GM06990 (cell line): Measurements from ENCODE around the gene CIC.
A peak's percentile ranks its signal among the peaks of the same experiment; 100 is the strongest.

Source experiments
- DNase-seq: peaks from one replicate; pipeline ENCODE4 v3.0.0-alpha.2; 2011; ENCODE audit not compliant: insufficient read length; ENCODE audit errors: extremely low read depth
- H3K27me3 ChIP-seq: replicated peaks from 2 replicates; pipeline ENCODE4 v1.6.0; 2011; ENCODE audit warnings: low read length; ENCODE audit not compliant: control insufficient read depth, insufficient read depth
- H3K36me3 ChIP-seq: 2 replicates; pipeline ENCODE4 v1.5.1; 2011; ENCODE audit warnings: low read length; ENCODE audit not compliant: control insufficient read depth, insufficient read depth
- H3K4me3 ChIP-seq: replicated peaks from 2 replicates; pipeline ENCODE4 v1.5.1; 2011; ENCODE audit warnings: low read depth, mild to moderate bottlenecking, control low read depth, low read length
- CTCF ChIP-seq: IDR thresholded peaks from 2 replicates; pipeline ENCODE4 v1.5.1; 2011; ENCODE audit warnings: low read length, control low read depth, mild to moderate bottlenecking, inconsistent platforms; ENCODE audit not compliant: insufficient read depth, poor library complexity, severe bottlenecking

CIC gene

GRCh38 chr19:42301646-42302203, 32.7 kb downstream of the CIC start, which contains the start of gene PRR19:
Gene PRR19, plus strand, starts transcription at chr19:42302132. Its CDS starts 7,453 bp downstream, at chr19:42309585.
- peak within 1 kb of the TSS; percentile 66 for H3K4me3 ChIP-seq
- peaks cover 3% of the 10 kb centered on the region for H3K36me3 ChIP-seq
- no peaks in the 10 kb centered on the region for H3K27me3 ChIP-seq
- no peak for DNase-seq
- no peak for TF ChIP-seq CTCF

- H3K4me3 ChIP-seq, result peak overlapping the region; percentile 66
- no peaks in the 10 kb centered on the region for H3K36me3 ChIP-seq
- H3K27me3 ChIP-seq, result no peaks in the 10 kb centered on the region
- no peak for DNase-seq
- no peak for TF ChIP-seq CTCF
Observed at GRCh38 chr19:42303101-42303464, 34.0 kb downstream of the CIC start.

- DNase-seq, result no peak
- TF ChIP-seq CTCF, result no peak
- Histone ChIP-seq H3K36me3 (no peaks in the 10 kb centered on the region), H3K4me3 (no peak overlapping the region), H3K27me3 (no peaks in the 10 kb centered on the region)
Observed at GRCh38 chr19:42303876-42304275, 34.8 kb downstream of the CIC start.

GRCh38 chr19:42306646-42307045, 37.6 kb downstream of the CIC start:
- TF ChIP-seq CTCF, result no peak
- Histone ChIP-seq H3K36me3 (no peaks in the 10 kb centered on the region), H3K27me3 (no peaks in the 10 kb centered on the region), H3K4me3 (no peak overlapping the region)
- no peak for DNase-seq

DNA sequence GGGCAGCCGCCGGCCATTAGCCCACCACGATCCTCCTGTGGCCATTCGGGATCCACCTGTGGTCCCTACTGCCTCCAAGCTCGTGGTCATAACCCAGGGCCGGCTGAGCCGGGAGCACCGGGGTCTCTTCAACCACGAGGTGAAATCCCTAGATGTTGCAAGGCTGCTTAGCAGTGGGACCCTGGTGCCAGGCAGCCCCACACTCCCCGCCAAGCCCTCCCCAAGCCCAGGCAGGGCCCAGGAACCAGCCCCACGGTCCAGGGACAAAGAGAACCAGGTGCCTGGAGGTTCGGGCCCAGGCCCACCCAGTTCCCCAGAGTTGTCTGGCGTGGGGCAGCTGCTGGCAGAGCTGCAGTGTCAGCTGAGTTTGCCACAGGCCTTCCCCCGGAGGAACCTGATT, 40.6 kb downstream of the CIC start:
- TF ChIP-seq CTCF, result no peak

GRCh38 chr19:42311657-42312056, 42.6 kb downstream of the CIC start:
- peak; percentile 33 for TF ChIP-seq CTCF
- no peak for DNase-seq

More for the DNA sequence above, 40.6 kb downstream of the CIC start:
- no peak for DNase-seq
- Histone ChIP-seq H3K27me3 (no peaks in the 10 kb centered on the region), H3K36me3 (no peaks in the 10 kb centered on the region), H3K4me3 (no peak overlapping the region)

More at GRCh38 chr19:42311657-42312056, 42.6 kb downstream of the CIC start:
- Histone ChIP-seq H3K4me3 (no peak overlapping the region), H3K27me3 (no peaks in the 10 kb centered on the region), H3K36me3 (no peaks in the 10 kb centered on the region)
